Spleen (tissue), 11 donors: Measurements from ENCODE around the gene MKLN1. TPM values are rescaled to one million over a fixed set of nuclear protein-coding genes. Genes with fewer than 3 reads are reported as not detected.

Source experiments
- DNase-seq: peaks from one replicate; pipeline ENCODE4 v3.0.0-alpha.2; 2020
- H3K27ac ChIP-seq, 8 donors: fragments of 200-600 bp; sonication (generic) in 7 of 8; 1 replicate in 4 of 8; 2 replicates in 4 of 8; pipeline versions ENCODE4 v1.5.0 to v1.8.0; 2016 to 2021; ENCODE audit warnings: inconsistent platforms in 4 of 8, mild to moderate bottlenecking in 4 of 8, moderate library complexity in 1 of 8
- H3K27me3 ChIP-seq, 7 donors: fragments of 200-600 bp; sonication (generic) in 6 of 7; replicated peaks in 1 of 7; 1 replicate in 4 of 7; 2 replicates in 3 of 7; pipeline versions ENCODE4 v1.5.0 to v1.8.0; 2016 to 2021; ENCODE audit warnings: inconsistent platforms in 3 of 7, mild to moderate bottlenecking in 1 of 7
- H3K36me3 ChIP-seq, 6 donors: fragments of 200-600 bp; sonication (generic) in 5 of 6; 1 replicate in 4 of 6; 2 replicates in 2 of 6; pipeline versions ENCODE4 v1.5.0 to v1.8.0; 2016 to 2021; ENCODE audit warnings: inconsistent platforms in 2 of 6
- H3K4me1 ChIP-seq, 6 donors: fragments of 200-600 bp; sonication (generic) in 5 of 6; 1 replicate in 3 of 6; 2 replicates in 3 of 6; pipeline versions ENCODE4 v1.5.0 to v1.8.0; 2016 to 2021; ENCODE audit warnings: inconsistent platforms in 3 of 6
- H3K4me3 ChIP-seq, 8 donors: fragments of 200-600 bp; sonication (generic) in 7 of 8; 1 replicate in 4 of 8; 2 replicates in 4 of 8; pipeline versions ENCODE4 v1.5.0 to v1.8.0; 2016 to 2021; ENCODE audit warnings: inconsistent platforms in 4 of 8, mild to moderate bottlenecking in 4 of 8, moderate library complexity in 2 of 8
- H3K9me3 ChIP-seq, 8 donors: fragments of 200-600 bp; sonication (generic) in 7 of 8; 1 replicate in 4 of 8; 2 replicates in 4 of 8; pipeline versions ENCODE4 v1.5.0 to v1.8.0; 2016 to 2021; ENCODE audit warnings: inconsistent platforms in 4 of 8
- CTCF ChIP-seq, 11 experiments: fragments of 200-600 bp in 7 of 11; fragments of 450-650 bp in 4 of 11; sonication (generic) in 4 of 11; IDR thresholded peaks in 8 of 11; conservative IDR thresholded peaks in 3 of 11; 1 replicate in 7 of 11; 2 replicates in 4 of 11; pipeline versions ENCODE4 v1.4.0 to v1.8.0; 2016 to 2021; ENCODE audit warnings: antibody characterized with exemption in 11 of 11, inconsistent platforms in 4 of 11, mild to moderate bottlenecking in 1 of 11
- POLR2A ChIP-seq, 3 donors: fragments of 450-650 bp; IDR thresholded peaks; one replicate each; pipeline ENCODE4 v1.5.1; 2017; ENCODE audit warnings: antibody characterized with exemption in 3 of 3, mild to moderate bottlenecking in 1 of 3
- POLR2AphosphoS5 ChIP-seq, 3 donors: sonication (generic); formaldehyde crosslinking; IDR thresholded peaks; one replicate each; pipeline ENCODE4 v1.5.1; 2017; ENCODE audit warnings: antibody characterized with exemption in 3 of 3
- WGBS, 5 donors: extraction: QIAGEN DNeasy Blood & Tissue Kit in 3 of 5; methylation state at CpG; one replicate each; pipeline versions ENCODE4 v1.1.5 to v1.1.7; 2013 to 2018; 5-methylcytosine and 5-hydroxymethylcytosine counted together
- intact Hi-C: fragments of 100-400 bp; cut with DNase I; formaldehyde crosslinking; loops from one replicate; pipeline ENCODE4 v1.15.0; 2023; ENCODE audit warnings: low total_unique reads
- polyA plus RNA-seq, 3 donors: library from polyadenylated mRNA; stranded (reverse); fragments of 200-250 nt; gene quantifications; one replicate each; pipeline ENCODE4 v1.2.1, GENCODE V29; 2013
- total RNA-seq, 7 donors: library from RNA; depleted of rRNA in 3 of 7; stranded (reverse); fragments of >200 nt in 3 of 7; fragmentation: NEBNext Ultra II Directional in 4 of 7; extraction: Animal tissue kit (Norgen Biotek cat#: 25700) in 4 of 7; gene quantifications; one replicate each; pipeline versions ENCODE4 v1.1.0 to v1.2.1, GENCODE V29; 2016 to 2021
- donor health status: healthy with polysubstance abuse.
- donor health status: DM: no; HTN: no; CAD: no; lungs with moderate emphysema.
- donor health status: DM: no; HTN: no; CAD: no.
- donor health status: Bipolar disorder and iron deficiency.
- donor health status: healthy.
- donor health status: DM: no; HTN: no; CAD: no.
- donor health status: DM: yes; HTN: yes; CAD: no.

The MKLN1 gene
- total and polyA plus RNA-seq, 10 donors: 7.1 to 87.4 (median 66.5) TPM

- Histone ChIP-seq H3K4me3 (no peak overlapping the region), H3K4me1 (no peaks in the 10 kb centered on the region), H3K9me3 (no peaks in the 10 kb centered on the region), H3K27me3 (no peaks in the 10 kb centered on the region), H3K27ac (no peak overlapping the region), H3K36me3 (peaks cover 0 to 44% (median 2%) of the 10 kb centered on the region in 6 donors)
- intact Hi-C loops: no loop called here
- 96 to 100% (median 97%) methylated on average over 1 of the region's 1 CpG for WGBS, 5 donors
- no peak for DNase-seq
- no peak for TF ChIP-seq POLR2A (IDR thresholded peaks at IDR 0.05)
- no peak for TF ChIP-seq POLR2AphosphoS5 (IDR thresholded peaks at IDR 0.05)
- TF ChIP-seq CTCF (IDR thresholded peaks at IDR 0.05 in 8 of 11, conservative IDR thresholded peaks at IDR 0.05 in 3 of 11): no peak
Measured at GRCh38 chr7:131390275-131390674, 62.6 kb downstream of the MKLN1 start.

GRCh38 chr7:131391145-131391544 is 63.5 kb downstream of the MKLN1 start:
- Histone ChIP-seq H3K27me3 (no peaks in the 10 kb centered on the region), H3K4me3 (no peak overlapping the region), H3K27ac (no peak overlapping the region), H3K4me1 (no peaks in the 10 kb centered on the region), H3K9me3 (no peaks in the 10 kb centered on the region), H3K36me3 (peaks cover 0 to 44% (median 2%) of the 10 kb centered on the region in 6 donors)
- 90 to 96% (median 95%) methylated on average over 2 of the region's 2 CpGs for WGBS, 5 donors
- intact Hi-C loops: no loop called here
- DNase-seq: no peak
- no peak for TF ChIP-seq POLR2AphosphoS5 (IDR thresholded peaks at IDR 0.05)
- TF ChIP-seq CTCF (IDR thresholded peaks at IDR 0.05 in 8 of 11, conservative IDR thresholded peaks at IDR 0.05 in 3 of 11): no peak
- no peak for TF ChIP-seq POLR2A (IDR thresholded peaks at IDR 0.05)

- Histone ChIP-seq H3K27ac (peak overlapping the region in 5 of 8 donors; percentile 58 to 73 (median 63)), H3K27me3 (no peaks in the 10 kb centered on the region), H3K4me3 (no peak overlapping the region), H3K9me3 (peaks cover 0 to 19% (median 11%) of the 10 kb centered on the region in 8 donors), H3K4me1 (peaks cover 0 to 30% (median 18%) of the 10 kb centered on the region in 6 donors), H3K36me3 (peaks cover 0 to 64% (median 19%) of the 10 kb centered on the region in 6 donors)
- DNase-seq: no peak
- TF ChIP-seq POLR2AphosphoS5 (IDR thresholded peaks at IDR 0.05) (no peak), POLR2A (IDR thresholded peaks at IDR 0.05) (no peak), CTCF (IDR thresholded peaks at IDR 0.05 in 8 of 11, conservative IDR thresholded peaks at IDR 0.05 in 3 of 11) (no peak)
- intact Hi-C loops: no loop called here
- WGBS, 5 donors: 62 to 71% (median 63%) methylated on average over 1 of the region's 1 CpG
Measured at GRCh38 chr7:131400681-131401176, 73.1 kb downstream of the MKLN1 start.

DNA sequence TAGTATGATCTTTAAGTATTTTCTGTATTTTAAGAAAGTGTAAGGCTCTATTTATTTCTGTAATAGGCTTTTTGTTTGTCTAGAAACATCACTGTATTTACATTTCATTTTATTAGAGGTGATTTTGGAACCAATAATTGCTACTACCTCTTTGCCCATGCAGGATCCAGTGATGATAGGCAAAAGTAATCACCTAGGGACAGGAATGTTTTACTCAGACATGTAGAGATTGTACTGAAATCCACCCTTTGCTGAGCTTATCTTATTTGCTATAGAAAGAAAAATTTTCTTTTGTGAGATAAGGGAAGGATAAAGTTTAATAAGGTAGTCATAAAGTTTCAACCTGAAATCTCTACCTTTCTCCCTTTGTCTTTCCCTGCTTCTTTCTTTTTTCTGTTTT is 73.5 kb downstream of the MKLN1 start:
- peaks cover 0 to 19% (median 11%) of the 10 kb centered on the region in 8 donors for H3K9me3 ChIP-seq
- no peak overlapping the region for H3K4me3 ChIP-seq
- TF ChIP-seq CTCF (IDR thresholded peaks at IDR 0.05 in 8 of 11, conservative IDR thresholded peaks at IDR 0.05 in 3 of 11) (no peak), POLR2AphosphoS5 (IDR thresholded peaks at IDR 0.05) (no peak), POLR2A (IDR thresholded peaks at IDR 0.05) (no peak)
- intact Hi-C loops: no loop called here
- peaks cover 0 to 64% (median 19%) of the 10 kb centered on the region in 6 donors for H3K36me3 ChIP-seq
- H3K4me1 ChIP-seq: peaks cover 0 to 34% (median 18%) of the 10 kb centered on the region in 6 donors
- H3K27ac ChIP-seq: peak overlapping the region in 5 of 8 donors; percentile 58 to 73 (median 63)
- no peaks in the 10 kb centered on the region for H3K27me3 ChIP-seq
- DNase-seq: no peak
